Keratinocyte (primary cell): ENCODE results near the gene GPR31. TPM values are rescaled to one million over a fixed set of nuclear protein-coding genes. Genes with fewer than 3 reads are reported as not detected.
"Not testable (repeated sequence)": the region's sequence is repeated elsewhere in the genome, so short reads cannot be mapped to it uniquely, and the experiment has no call there.

Source experiments
- DNase-seq: peaks from one replicate; pipeline ENCODE4 v3.0.0-alpha.2; 2011; ENCODE audit warnings: low read depth, missing footprints, low spot score
- FAIRE-seq: peaks from 2 replicates; lab custom pipeline; 2011; peaks lifted over from hg19 to GRCh38; lab: Jason Lieb, UNC
- H2AFZ ChIP-seq: 2 replicates; pipeline ENCODE4 v1.6.0; 2012; ENCODE audit warnings: low read length, control low read depth, inconsistent platforms; ENCODE audit not compliant: control insufficient read depth
- H3K27ac ChIP-seq: 2 replicates; pipeline ENCODE4 v1.5.1; 2011; ENCODE audit warnings: low read length; ENCODE audit not compliant: control insufficient read depth, insufficient read depth
- H3K27me3 ChIP-seq: 3 replicates; pipeline ENCODE4 v1.6.0; 2011; ENCODE audit warnings: low read length; ENCODE audit not compliant: control insufficient read depth, insufficient read depth; ENCODE audit errors: extremely low read depth
- H3K36me3 ChIP-seq, 2 experiments: 2 replicates in 1 of 2; 3 replicates in 1 of 2; pipeline ENCODE4 v1.5.1; 2011; ENCODE audit warnings: low read length in 2 of 2, mild to moderate bottlenecking in 1 of 2; ENCODE audit not compliant: control insufficient read depth in 2 of 2, insufficient read depth in 2 of 2; ENCODE audit errors: extremely low read depth in 1 of 2
- H3K4me1 ChIP-seq: 3 replicates; pipeline ENCODE4 v1.5.1; 2011; ENCODE audit warnings: low read length; ENCODE audit not compliant: control insufficient read depth, insufficient read depth; ENCODE audit errors: extremely low read depth
- H3K4me2 ChIP-seq: 3 replicates; pipeline ENCODE4 v1.6.0; 2011; ENCODE audit warnings: low read depth, low read length; ENCODE audit not compliant: control insufficient read depth, insufficient read depth; ENCODE audit errors: extremely low read depth
- H3K4me3 ChIP-seq, 3 experiments: fragments of 200-600 bp in 1 of 3; sonication (generic) in 1 of 3; 2 replicates in 2 of 3; 3 replicates in 1 of 3; pipeline ENCODE4 v1.5.1; 2011 to 2016; ENCODE audit warnings: low read length in 3 of 3, mild to moderate bottlenecking in 3 of 3, control low read depth in 2 of 3, inconsistent platforms in 1 of 3, low read depth in 1 of 3, mixed read lengths in 1 of 3, mixed run types in 1 of 3, moderate library complexity in 1 of 3; ENCODE audit not compliant: control insufficient read depth in 2 of 3, insufficient read depth in 2 of 3; ENCODE audit errors: extremely low read depth in 1 of 3
- H3K79me2 ChIP-seq: 2 replicates; pipeline ENCODE4 v1.6.0; 2012; ENCODE audit warnings: low read length; ENCODE audit not compliant: control insufficient read depth, insufficient read depth
- H3K9ac ChIP-seq: 3 replicates; pipeline ENCODE4 v1.6.0; 2011; ENCODE audit warnings: low read length; ENCODE audit not compliant: control insufficient read depth, insufficient read depth; ENCODE audit errors: extremely low read depth
- H3K9me1 ChIP-seq: 3 replicates; pipeline ENCODE4 v1.6.0; 2011; ENCODE audit warnings: low read length; ENCODE audit not compliant: control insufficient read depth, insufficient read depth; ENCODE audit errors: extremely low read depth
- H3K9me3 ChIP-seq: 2 replicates; pipeline ENCODE4 v1.5.1; 2012; ENCODE audit warnings: low read depth, low read length; ENCODE audit not compliant: control insufficient read depth
- H4K20me1 ChIP-seq: 3 replicates; pipeline ENCODE4 v1.6.0; 2011; ENCODE audit warnings: low read length; ENCODE audit not compliant: control insufficient read depth, insufficient read depth; ENCODE audit errors: extremely low read depth
- EZH2 ChIP-seq: IDR thresholded peaks from one replicate; pipeline ENCODE4 v1.6.1; 2012; ENCODE audit warnings: inconsistent platforms, mild to moderate bottlenecking, low read length, moderate library complexity
- dilution Hi-C: fragments of 300-500 bp; cut with MboI; formaldehyde crosslinking; loops from one replicate; pipeline ENCODE4 v1.7.0; 2020; ENCODE audit warnings: low sequenced_read_pairs; ENCODE audit not compliant: extremely low pct_ligation_motif_present
- polyA plus RNA-seq, 5 experiments: library from polyadenylated mRNA; depleted of rRNA in 3 of 5; stranded (reverse) in 3 of 5; stranded (forward) in 1 of 5; unstranded in 1 of 5; fragments of >200 nt; gene quantifications; 1 replicate in 1 of 5; 2 replicates in 3 of 5; 3 replicates in 1 of 5; pipeline versions ENCODE4 v1.2.1 to v1.2.3, GENCODE V29; 2011 to 2012; ENCODE audit warnings: missing spikeins in 2 of 5, low read depth in 1 of 5, low replicate concordance in 1 of 5
- TF ChIP-seq, protein P1 (sequence below), 3 experiments: IDR thresholded peaks in 1 of 3; conservative IDR thresholded peaks in 1 of 3; optimal IDR thresholded peaks in 1 of 3; 2 replicates in 2 of 3; 3 replicates in 1 of 3; pipeline versions ENCODE3 to v1.5.1; 2011; ENCODE audit warnings: low read length in 3 of 3, mild to moderate bottlenecking in 3 of 3, moderate library complexity in 2 of 3, control low read depth in 1 of 3, inconsistent platforms in 1 of 3; ENCODE audit not compliant: insufficient read depth in 2 of 3; ENCODE audit errors: extremely low read depth in 1 of 3

Gene GPR31
- polyA plus RNA-seq, 1 donor (not counting 4 experiments of a cell fraction or from before 2014, with no cell fraction given): not detected

DNA sequence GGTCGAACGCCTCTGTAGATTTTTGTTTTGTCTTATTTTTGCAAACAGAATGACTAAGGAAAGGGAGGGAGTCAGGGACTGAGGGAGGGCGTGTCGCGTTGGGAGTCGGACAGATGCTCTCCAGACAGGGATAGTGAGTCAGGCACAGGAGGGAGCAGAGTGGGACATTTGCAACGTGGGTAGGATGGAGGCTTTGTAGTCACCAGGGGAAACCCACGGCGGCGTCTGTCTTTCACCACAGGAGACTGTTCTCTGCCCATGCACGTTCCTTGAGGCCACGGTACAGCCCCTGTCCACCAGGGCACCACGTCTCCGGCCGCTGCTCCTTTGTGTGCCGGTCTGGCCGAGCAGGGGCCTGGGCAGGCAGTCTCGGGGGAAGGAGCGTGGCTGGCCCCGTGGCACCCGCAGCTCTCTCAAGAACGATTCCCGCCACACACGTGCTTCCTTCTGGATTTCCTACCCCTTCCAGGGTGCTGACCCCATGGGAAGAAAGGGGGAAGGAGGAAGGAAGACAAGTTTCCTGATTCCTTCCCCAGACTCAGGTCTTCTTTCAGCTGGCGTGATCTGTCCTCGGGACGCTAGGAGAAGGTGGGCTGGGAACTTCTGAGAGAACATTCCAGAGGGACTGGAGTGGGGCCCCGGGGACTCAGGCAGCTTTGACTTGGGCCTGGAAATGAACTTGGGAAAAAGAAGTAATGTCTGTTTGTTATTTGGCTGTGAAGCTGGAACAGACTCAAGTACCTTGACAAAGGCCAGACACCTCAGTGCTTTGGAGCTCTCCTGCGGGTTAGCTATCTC is 45.7 kb upstream of the GPR31 start:
- DNase-seq, H3K79me2 ChIP-seq, H4K20me1 ChIP-seq, H3K9ac ChIP-seq, H2AFZ ChIP-seq, H3K4me3 ChIP-seq, H3K36me3 ChIP-seq, H3K4me1 ChIP-seq, H3K9me3 ChIP-seq, H3K4me2 ChIP-seq, H3K9me1 ChIP-seq, H3K27ac ChIP-seq, H3K27me3 ChIP-seq, dilution Hi-C loops: not testable (repeated sequence)
- peak; percentile 60 for FAIRE-seq

DNA sequence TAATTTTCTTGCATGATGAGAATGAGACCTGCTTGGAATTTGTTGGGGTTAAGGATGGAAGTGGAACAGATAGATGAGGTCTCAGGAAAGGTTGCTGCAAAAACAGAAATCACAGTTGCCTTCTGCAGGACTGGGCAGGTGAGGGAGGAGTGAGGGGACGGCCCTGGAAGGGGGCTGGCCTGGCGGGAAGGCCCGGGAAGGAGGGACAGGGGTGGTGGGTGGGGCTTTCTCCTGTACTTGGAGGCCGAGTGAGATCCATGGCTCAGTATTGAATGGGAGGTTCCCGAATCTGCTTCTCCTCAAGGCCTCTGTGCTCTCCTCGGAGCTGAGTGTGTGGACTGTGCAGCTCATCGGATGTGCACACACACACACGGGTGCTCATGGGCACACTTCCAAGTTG is 44.8 kb upstream of the GPR31 start:
- H3K36me3 ChIP-seq, H3K4me3 ChIP-seq, H3K27me3 ChIP-seq, H3K9me1 ChIP-seq, FAIRE-seq, H3K9me3 ChIP-seq, H3K4me2 ChIP-seq, H3K9ac ChIP-seq, H3K79me2 ChIP-seq, DNase-seq, H2AFZ ChIP-seq, H3K4me1 ChIP-seq, H4K20me1 ChIP-seq, dilution Hi-C loops, H3K27ac ChIP-seq: not testable (repeated sequence)

DNA sequence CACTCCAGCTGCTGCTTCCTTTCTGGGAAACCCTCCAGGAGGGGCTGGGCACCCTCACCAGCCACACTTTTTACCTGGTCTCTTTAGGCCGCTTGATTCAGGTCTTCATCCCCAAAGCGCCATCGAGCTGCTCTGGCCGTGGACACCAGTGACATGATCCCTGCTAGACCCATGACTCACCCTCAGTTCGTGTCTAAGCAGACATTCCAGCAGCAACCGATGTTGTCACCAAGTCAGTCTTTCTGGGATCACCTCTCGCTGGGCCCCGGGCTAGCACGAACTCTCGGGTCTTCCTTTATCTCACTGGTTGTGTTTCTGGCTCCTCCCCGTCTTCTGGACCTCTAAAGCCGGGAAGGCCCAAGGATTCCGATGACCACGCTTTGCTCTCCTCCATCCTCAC is 43.0 kb upstream of the GPR31 start:
- no peak for FAIRE-seq
- no peak overlapping the region for H2AFZ ChIP-seq
- no peak for TF ChIP-seq EZH2
- TF ChIP-seq, protein P1, sequence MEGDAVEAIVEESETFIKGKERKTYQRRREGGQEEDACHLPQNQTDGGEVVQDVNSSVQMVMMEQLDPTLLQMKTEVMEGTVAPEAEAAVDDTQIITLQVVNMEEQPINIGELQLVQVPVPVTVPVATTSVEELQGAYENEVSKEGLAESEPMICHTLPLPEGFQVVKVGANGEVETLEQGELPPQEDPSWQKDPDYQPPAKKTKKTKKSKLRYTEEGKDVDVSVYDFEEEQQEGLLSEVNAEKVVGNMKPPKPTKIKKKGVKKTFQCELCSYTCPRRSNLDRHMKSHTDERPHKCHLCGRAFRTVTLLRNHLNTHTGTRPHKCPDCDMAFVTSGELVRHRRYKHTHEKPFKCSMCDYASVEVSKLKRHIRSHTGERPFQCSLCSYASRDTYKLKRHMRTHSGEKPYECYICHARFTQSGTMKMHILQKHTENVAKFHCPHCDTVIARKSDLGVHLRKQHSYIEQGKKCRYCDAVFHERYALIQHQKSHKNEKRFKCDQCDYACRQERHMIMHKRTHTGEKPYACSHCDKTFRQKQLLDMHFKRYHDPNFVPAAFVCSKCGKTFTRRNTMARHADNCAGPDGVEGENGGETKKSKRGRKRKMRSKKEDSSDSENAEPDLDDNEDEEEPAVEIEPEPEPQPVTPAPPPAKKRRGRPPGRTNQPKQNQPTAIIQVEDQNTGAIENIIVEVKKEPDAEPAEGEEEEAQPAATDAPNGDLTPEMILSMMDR (optimal IDR thresholded peaks at IDR 0.05 in 1 of 3, IDR thresholded peaks at IDR 0.05 in 1 of 3, conservative IDR thresholded peaks at IDR 0.05 in 1 of 3; ENCODE audit: extremely low read depth in 1 of 3, insufficient read depth in 2 of 3, low read length in 3 of 3): no peak
- no peak overlapping the region for H3K4me3 ChIP-seq
- H3K9ac ChIP-seq: no peak overlapping the region
- no peak overlapping the region for H3K27ac ChIP-seq
- no peaks in the 10 kb centered on the region for H3K9me3 ChIP-seq
- H3K4me2 ChIP-seq: no peak overlapping the region
- no peaks in the 10 kb centered on the region for H3K36me3 ChIP-seq
- peaks cover 5% of the 10 kb centered on the region for H3K27me3 ChIP-seq
- H3K79me2 ChIP-seq: no peaks in the 10 kb centered on the region
- no peaks in the 10 kb centered on the region for H3K9me1 ChIP-seq
- dilution Hi-C loops: no loop called here
- no peaks in the 10 kb centered on the region for H4K20me1 ChIP-seq
- DNase-seq: no peak
- H3K4me1 ChIP-seq: no peaks in the 10 kb centered on the region

DNA sequence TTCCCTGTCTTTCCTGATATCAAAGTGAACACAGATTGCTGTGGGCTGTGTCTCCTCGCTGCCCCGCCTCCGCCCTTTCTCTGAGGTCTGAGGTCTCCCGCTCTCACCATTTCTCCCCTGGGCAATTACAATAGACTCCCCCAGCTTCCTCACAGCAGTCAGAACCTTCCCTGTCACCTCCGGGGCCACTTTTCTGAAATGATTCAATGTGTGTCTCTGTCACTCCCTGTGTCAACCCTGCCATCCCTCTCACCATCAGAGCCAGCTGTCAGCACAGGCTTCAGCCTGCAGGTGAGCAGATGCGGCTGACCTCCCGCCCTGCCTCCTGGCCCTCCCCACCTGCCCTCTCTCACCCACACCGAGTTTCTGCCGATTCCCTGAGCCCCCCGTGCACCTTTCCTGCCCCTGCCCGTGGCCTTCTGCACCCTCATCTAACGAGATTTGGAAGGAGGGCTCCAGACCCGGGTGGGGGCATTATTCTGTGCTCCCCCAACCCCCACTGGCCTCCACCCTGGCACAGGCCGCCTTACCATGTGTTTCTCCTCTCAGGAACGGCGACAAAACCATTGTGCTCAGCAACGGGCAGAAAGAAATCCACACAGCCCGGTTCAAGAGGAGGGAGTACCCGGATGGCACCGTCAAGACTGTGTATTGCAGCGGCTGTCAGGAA is 38.3 kb upstream of the GPR31 start:
- H3K27ac ChIP-seq, H3K27me3 ChIP-seq, H3K9me3 ChIP-seq, DNase-seq, H3K4me1 ChIP-seq, dilution Hi-C loops, H3K4me3 ChIP-seq, H3K9ac ChIP-seq, FAIRE-seq, H3K36me3 ChIP-seq, H3K9me1 ChIP-seq, H2AFZ ChIP-seq, H3K4me2 ChIP-seq, H4K20me1 ChIP-seq, H3K79me2 ChIP-seq: not testable (repeated sequence)
